PC-3 (cell line): ENCODE data around the gene GRIK5.

Experiments used
- CTCF ChIP-seq: fragments of 300-600 bp; sonication (generic); conservative IDR thresholded peaks from 2 replicates; pipeline ENCODE4 v1.5.1; 2017; ENCODE audit warnings: antibody characterized with exemption, low read depth, mild to moderate bottlenecking, low read length
- EZH2 ChIP-seq: fragments of 300-600 bp; sonication (generic); IDR thresholded peaks from one replicate; pipeline ENCODE4 v1.6.1; 2017; ENCODE audit warnings: antibody characterized with exemption, mild to moderate bottlenecking, low read length; ENCODE audit not compliant: unreplicated experiment
- EZH2phosphoT487 ChIP-seq: fragments of 300-600 bp; sonication (generic); IDR thresholded peaks from 2 replicates; pipeline ENCODE4 v1.6.1; 2018; ENCODE audit warnings: mild to moderate bottlenecking, antibody characterized with exemption, low read length, borderline replicate concordance

DNA sequence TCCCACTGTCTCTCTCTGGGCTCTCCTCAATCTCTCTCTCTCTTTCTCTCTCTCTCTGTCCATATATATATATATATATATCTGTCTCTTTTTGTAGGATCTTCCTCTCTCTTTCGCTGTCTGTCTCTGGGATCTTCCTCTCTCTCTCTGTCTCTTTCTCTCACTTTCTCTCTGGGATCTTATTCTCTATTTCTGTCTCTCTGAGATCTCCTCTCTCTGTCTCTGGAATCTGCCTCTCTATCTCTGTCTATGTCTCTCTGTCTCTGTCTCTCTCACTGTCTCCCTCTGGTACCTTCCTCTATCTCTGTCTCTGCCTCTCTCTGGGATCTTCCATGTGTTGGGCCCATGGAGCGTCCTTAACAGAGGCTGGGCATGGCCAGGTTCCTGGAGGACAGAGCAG, 79.4 kb downstream of the GRIK5 start:
- TF ChIP-seq CTCF = no peak
- no peak for TF ChIP-seq EZH2
- TF ChIP-seq EZH2phosphoT487 = no peak
